GM19240 (cell line): ENCODE measurements around the gene GREB1L.

Experiments used
- DNase-seq: peaks from one replicate; pipeline ENCODE4 v3.0.0; 2011; ENCODE audit warnings: low spot score; ENCODE audit not compliant: insufficient read length

Gene GREB1L

GRCh38 chr18:21557607-21558253 lies 315.7 kb downstream of the GREB1L start:
- DNase-seq = no peak

GRCh38 chr18:21559195-21559594 lies 317.2 kb downstream of the GREB1L start:
- no peak for DNase-seq

- no peak for DNase-seq
These were observed 329.7 kb downstream of the GREB1L start for GRCh38 chr18:21571772-21572171.
